Neuronal stem cell (in vitro differentiated cells): ENCODE measurements around the gene ARHGAP26.
"Not testable (repeated sequence)": the region's sequence is repeated elsewhere in the genome, so short reads cannot be mapped to it uniquely, and the experiment has no call there.

ENCODE experiments used
- DNase-seq: peaks from one replicate; pipeline ENCODE4 v3.0.0-alpha.2; 2013; ENCODE audit warnings: low spot score
- H2AFZ ChIP-seq: one replicate; pipeline ENCODE4 v1.6.1; 2013; ENCODE audit warnings: mild to moderate bottlenecking, low read length, inconsistent platforms
- H2AK5ac ChIP-seq: 2 replicates; pipeline ENCODE4 v1.6.1; 2013; ENCODE audit warnings: low read depth, mild to moderate bottlenecking, inconsistent platforms, low read length, moderate library complexity, mixed read lengths
- H2BK120ac ChIP-seq: 2 replicates; pipeline ENCODE4 v1.6.1; 2013; ENCODE audit warnings: low read depth, mild to moderate bottlenecking, inconsistent platforms, low read length, moderate library complexity, mixed read lengths
- H2BK12ac ChIP-seq: one replicate; pipeline ENCODE4 v1.6.1; 2013; ENCODE audit warnings: low read length, inconsistent platforms
- H2BK15ac ChIP-seq: 2 replicates; pipeline ENCODE4 v1.6.1; 2013; ENCODE audit warnings: mild to moderate bottlenecking, low read length, inconsistent platforms, mixed read lengths
- H2BK5ac ChIP-seq: one replicate; pipeline ENCODE4 v1.6.1; 2013; ENCODE audit warnings: inconsistent platforms, mild to moderate bottlenecking, low read length, moderate library complexity
- H3K14ac ChIP-seq: one replicate; pipeline ENCODE4 v1.6.1; 2013; ENCODE audit warnings: low read length, inconsistent platforms
- H3K18ac ChIP-seq: 2 replicates; pipeline ENCODE4 v1.6.1; 2013; ENCODE audit warnings: low read length, inconsistent platforms
- H3K23ac ChIP-seq: 2 replicates; pipeline ENCODE4 v1.6.1; 2013; ENCODE audit warnings: low read depth, mild to moderate bottlenecking, mixed read lengths, low read length, inconsistent platforms; ENCODE audit not compliant: poor library complexity
- H3K27ac ChIP-seq: replicated peaks from 3 replicates; pipeline ENCODE4 v1.5.1; 2013; ENCODE audit warnings: low read length, inconsistent platforms
- H3K27me3 ChIP-seq, 3 experiments: 2 replicates each; pipeline ENCODE4 v1.6.1; 2013; ENCODE audit warnings: low read length in 3 of 3, mild to moderate bottlenecking in 2 of 3, inconsistent platforms in 1 of 3, low read depth in 1 of 3, mixed read lengths in 1 of 3, moderate library complexity in 1 of 3; ENCODE audit not compliant: control insufficient read depth in 3 of 3, insufficient read depth in 3 of 3
- H3K36me3 ChIP-seq, 2 donors: replicated peaks in 1 of 2; 2 replicates each; pipeline ENCODE4 v1.6.1; 2013; ENCODE audit warnings: low read length in 2 of 2; ENCODE audit not compliant: control insufficient read depth in 2 of 2, insufficient read depth in 2 of 2
- H3K4ac ChIP-seq: 2 replicates; pipeline ENCODE4 v1.6.1; 2013; ENCODE audit warnings: inconsistent platforms, mild to moderate bottlenecking, low read length, moderate library complexity
- H3K4me1 ChIP-seq, 2 donors: 1 replicate in 1 of 2; 2 replicates in 1 of 2; pipeline ENCODE4 v1.6.1; 2013; ENCODE audit warnings: low read length in 2 of 2, low read depth in 1 of 2; ENCODE audit not compliant: control insufficient read depth in 2 of 2, insufficient read depth in 1 of 2
- H3K4me2 ChIP-seq: one replicate; pipeline ENCODE4 v1.6.1; 2013; ENCODE audit warnings: mild to moderate bottlenecking, low read length, inconsistent platforms; ENCODE audit not compliant: insufficient read depth, poor library complexity, severe bottlenecking
- H3K4me3 ChIP-seq, 2 donors: 2 replicates each; pipeline ENCODE4 v1.5.1; 2013; ENCODE audit warnings: low read length in 2 of 2, mild to moderate bottlenecking in 2 of 2, inconsistent platforms in 1 of 2, moderate library complexity in 1 of 2
- H3K79me1 ChIP-seq: one replicate; pipeline ENCODE4 v1.6.1; 2013; ENCODE audit warnings: low read depth, mild to moderate bottlenecking, inconsistent platforms, low read length, moderate library complexity
- H3K9ac ChIP-seq: one replicate; pipeline ENCODE4 v1.6.1; 2013; ENCODE audit warnings: mild to moderate bottlenecking, low read depth, low read length, inconsistent platforms; ENCODE audit not compliant: poor library complexity
- H3K9me3 ChIP-seq, 2 donors: replicated peaks in 1 of 2; 2 replicates each; pipeline versions ENCODE3 to v1.6.1; 2013; ENCODE audit warnings: low read length in 2 of 2, mild to moderate bottlenecking in 2 of 2, inconsistent platforms in 1 of 2, low read depth in 1 of 2, mixed read lengths in 1 of 2, moderate library complexity in 1 of 2; ENCODE audit not compliant: control insufficient read depth in 2 of 2, insufficient read depth in 1 of 2
- H4K8ac ChIP-seq: one replicate; pipeline ENCODE4 v1.6.1; 2013; ENCODE audit warnings: low read depth, mild to moderate bottlenecking, inconsistent platforms, low read length, moderate library complexity
- H4K91ac ChIP-seq: one replicate; pipeline ENCODE4 v1.6.1; 2013; ENCODE audit warnings: low read length, low read depth, mild to moderate bottlenecking, inconsistent platforms; ENCODE audit not compliant: poor library complexity
- WGBS, 2 donors: extraction: QIAGEN DNeasy Blood & Tissue Kit; methylation state at CpG; one replicate each; pipeline ENCODE4 v1.1.7; 2013; ENCODE audit warnings: missing lambda C conversion rate in 2 of 2, mixed read lengths in 1 of 2; ENCODE audit not compliant: insufficient read length in 2 of 2, insufficient replicate concordance in 1 of 2; ENCODE audit errors: extremely low coverage in 2 of 2; 5-methylcytosine and 5-hydroxymethylcytosine counted together

ARHGAP26 gene

GRCh38 chr5:143118818-143119217 lies 348.6 kb downstream of the ARHGAP26 start:
- not testable (repeated sequence) for H3K23ac ChIP-seq, H2BK12ac ChIP-seq, H4K91ac ChIP-seq, H3K36me3 ChIP-seq, H3K27me3 ChIP-seq, H2BK120ac ChIP-seq, DNase-seq, H3K4me1 ChIP-seq, H3K4me2 ChIP-seq, H3K14ac ChIP-seq, H3K9ac ChIP-seq, H2BK5ac ChIP-seq, H3K79me1 ChIP-seq, H3K4ac ChIP-seq, H3K18ac ChIP-seq, H2AK5ac ChIP-seq, H3K27ac ChIP-seq, H2BK15ac ChIP-seq, H3K9me3 ChIP-seq, H4K8ac ChIP-seq, H3K4me3 ChIP-seq, H2AFZ ChIP-seq
- no CpG with 5 or more reads among the region's 3 CpGs for whole genome bisulfite sequencing, 2 donors

GRCh38 chr5:143119291-143119769 lies 349.2 kb downstream of the ARHGAP26 start:
- no peaks in the 10 kb centered on the region for H3K27me3 ChIP-seq
- H3K79me1 ChIP-seq, result no peaks in the 10 kb centered on the region
- no peak overlapping the region for H2BK15ac ChIP-seq

GRCh38 chr5:143119881-143120341 lies 349.7 kb downstream of the ARHGAP26 start:
- DNase-seq, result no peak

More at GRCh38 chr5:143119291-143119769, 349.2 kb downstream of the ARHGAP26 start:
- Histone ChIP-seq H4K8ac (no peak overlapping the region), H3K23ac (no peak overlapping the region), H3K18ac (no peak overlapping the region), H3K4me2 (no peak overlapping the region), H3K14ac (no peak overlapping the region), H3K9ac (no peak overlapping the region), H2BK5ac (no peak overlapping the region), H2BK12ac (no peak overlapping the region), H4K91ac (no peak overlapping the region), H2BK120ac (no peak overlapping the region), H3K4ac (no peak overlapping the region), H3K36me3 (no peaks in the 10 kb centered on the region), H3K27ac (no peak overlapping the region), H2AK5ac (no peak overlapping the region), H3K9me3 (no peaks in the 10 kb centered on the region), H3K4me3 (no peak overlapping the region), H2AFZ (no peak overlapping the region), H3K4me1 (no peaks in the 10 kb centered on the region)
- no peak for DNase-seq
- WGBS, 2 donors, result no CpG with 5 or more reads among the region's 2 CpGs

GRCh38 chr5:143120460-143121134 lies 350.4 kb downstream of the ARHGAP26 start:
- no CpG with 5 or more reads among the region's 5 CpGs for WGBS, 2 donors
- Histone ChIP-seq H4K8ac (no peak overlapping the region), H2BK12ac (no peak overlapping the region), H3K4ac (no peak overlapping the region), H3K4me1 (peaks cover 0 to 6% of the 10 kb centered on the region in 2 donors), H2BK5ac (no peak overlapping the region), H3K9me3 (no peaks in the 10 kb centered on the region), H3K4me3 (no peak overlapping the region), H4K91ac (no peak overlapping the region), H3K79me1 (no peaks in the 10 kb centered on the region), H3K4me2 (no peak overlapping the region), H3K9ac (no peak overlapping the region), H2BK120ac (no peak overlapping the region), H2AK5ac (no peak overlapping the region), H3K27ac (no peak overlapping the region), H3K14ac (no peak overlapping the region), H3K18ac (no peak overlapping the region), H3K23ac (no peak overlapping the region), H3K36me3 (no peaks in the 10 kb centered on the region), H3K27me3 (no peaks in the 10 kb centered on the region), H2BK15ac (no peak overlapping the region), H2AFZ (no peak overlapping the region)
- DNase-seq, result no peak

More at GRCh38 chr5:143119881-143120341, 349.7 kb downstream of the ARHGAP26 start:
- no CpG with 5 or more reads among the region's 3 CpGs for WGBS, 2 donors
- no peak overlapping the region for H3K4ac ChIP-seq
- no peaks in the 10 kb centered on the region for H3K9me3 ChIP-seq
- no peaks in the 10 kb centered on the region for H3K27me3 ChIP-seq
- peaks cover 0 to 4% of the 10 kb centered on the region in 2 donors for H3K4me1 ChIP-seq
- no peak overlapping the region for H2AFZ ChIP-seq
- H2BK120ac ChIP-seq, result no peak overlapping the region
- H2BK12ac ChIP-seq, result no peak overlapping the region
- no peak overlapping the region for H3K27ac ChIP-seq
- no peak overlapping the region for H4K8ac ChIP-seq
- no peak overlapping the region for H3K4me2 ChIP-seq
- no peak overlapping the region for H2BK5ac ChIP-seq
- no peaks in the 10 kb centered on the region for H3K79me1 ChIP-seq
- H2AK5ac ChIP-seq, result no peak overlapping the region
- no peak overlapping the region for H3K14ac ChIP-seq
- no peak overlapping the region for H3K23ac ChIP-seq
- H3K4me3 ChIP-seq, result no peak overlapping the region
- no peak overlapping the region for H2BK15ac ChIP-seq
- no peak overlapping the region for H4K91ac ChIP-seq
- no peak overlapping the region for H3K18ac ChIP-seq
- no peaks in the 10 kb centered on the region for H3K36me3 ChIP-seq
- H3K9ac ChIP-seq, result no peak overlapping the region
